ENCODE results near the gene ZNF697.

Gene ZNF697

GRCh38 chr1:119653135-119653838 is 5.2 kb upstream of the ZNF697 start:
- no peak overlapping the region for H3K4me3 ChIP-seq (ENCODE audit: low read depth, low read length)
- no peak for TF ChIP-seq CTCF (IDR thresholded peaks at IDR 0.05; ENCODE audit: borderline replicate concordance, insufficient read depth, low read depth, low read length)

- H3K4me3 ChIP-seq (ENCODE audit: low read depth, low read length): no peak overlapping the region
- no peak for TF ChIP-seq CTCF (IDR thresholded peaks at IDR 0.05; ENCODE audit: borderline replicate concordance, insufficient read depth, low read depth, low read length)
Observed at GRCh38 chr1:119652587-119652986, 4.5 kb upstream of the ZNF697 start.

GRCh38 chr1:119651641-119652040 is 3.6 kb upstream of the ZNF697 start:
- no peak overlapping the region for H3K4me3 ChIP-seq (ENCODE audit: low read depth, low read length)
- no peak for TF ChIP-seq CTCF (IDR thresholded peaks at IDR 0.05; ENCODE audit: borderline replicate concordance, insufficient read depth, low read depth, low read length)

- H3K4me3 ChIP-seq (ENCODE audit: low read depth, low read length): no peak overlapping the region
- no peak for TF ChIP-seq CTCF (IDR thresholded peaks at IDR 0.05; ENCODE audit: borderline replicate concordance, insufficient read depth, low read depth, low read length)
Observed at GRCh38 chr1:119651133-119651532, 3.1 kb upstream of the ZNF697 start.

GRCh38 chr1:119648620-119649004 is 546 bp upstream of the ZNF697 start:
- no peak for TF ChIP-seq CTCF (IDR thresholded peaks at IDR 0.05; ENCODE audit: borderline replicate concordance, insufficient read depth, low read depth, low read length)
- H3K4me3 ChIP-seq (ENCODE audit: low read depth, low read length): peak overlapping the region; percentile 82

GRCh38 chr1:119647228-119647733 is 785 bp downstream of the ZNF697 start:
- peak overlapping the region; percentile 82 for H3K4me3 ChIP-seq (ENCODE audit: low read depth, low read length)
- peak; percentile 22; the same call in 1 of the 2 replicates for TF ChIP-seq CTCF (IDR thresholded peaks at IDR 0.05; ENCODE audit: borderline replicate concordance, insufficient read depth, low read depth, low read length)

Measured in GM12875 (cell line).